Omental fat pad (tissue), 4 donors: Measurements from ENCODE around the gene SIAE. TPM values are rescaled to one million over a fixed set of nuclear protein-coding genes. Genes with fewer than 3 reads are reported as not detected.

ENCODE experiments used
- ATAC-seq: fragments of 150-250 bp; one replicate; pipeline ENCODE4 v1.9.1; 2016; ENCODE audit warnings: mild to moderate bottlenecking, moderate library complexity; ENCODE audit not compliant: low FRiP score
- DNase-seq: peaks from one replicate; pipeline ENCODE4 v3.0.0-alpha.2; 2019; ENCODE audit warnings: low spot score
- CTCF ChIP-seq, 3 donors: fragments of 450-650 bp; IDR thresholded peaks; one replicate each; pipeline ENCODE4 v1.5.1; 2016 to 2017; ENCODE audit warnings: antibody characterized with exemption in 3 of 3, mild to moderate bottlenecking in 3 of 3, moderate library complexity in 2 of 3
- total RNA-seq, 4 donors: library from RNA; depleted of rRNA; stranded (reverse); fragments of >200 nt; gene quantifications; one replicate each; pipeline ENCODE4 v1.1.0, GENCODE V29; 2016

SIAE gene
- total RNA-seq, 4 donors from 2014 or later: 14.7 to 24.9 (median 20.0) TPM

DNA sequence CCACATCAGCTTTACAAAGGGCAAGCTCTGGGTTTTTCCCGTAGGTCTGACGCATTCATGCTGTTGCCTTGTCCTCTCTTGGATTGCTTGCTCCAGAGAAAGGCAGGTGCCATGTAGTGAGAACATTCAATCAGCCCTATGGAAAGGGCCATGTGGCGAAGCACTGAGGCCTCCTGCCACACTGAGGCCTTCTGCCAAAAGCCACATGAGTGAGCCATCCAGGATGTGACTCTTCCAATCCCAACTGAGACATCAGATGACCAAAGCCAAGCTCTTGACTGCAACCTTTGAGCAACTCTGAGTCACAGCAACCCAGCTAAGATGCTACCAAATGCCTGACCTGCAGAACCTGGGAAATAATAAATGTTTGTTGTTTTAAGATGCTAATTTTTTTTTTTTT lies 71.3 kb downstream of the SIAE start:
- DNase-seq (no peak), ATAC-seq (no peak)
- TF ChIP-seq CTCF (IDR thresholded peaks at IDR 0.05): no peak

DNA sequence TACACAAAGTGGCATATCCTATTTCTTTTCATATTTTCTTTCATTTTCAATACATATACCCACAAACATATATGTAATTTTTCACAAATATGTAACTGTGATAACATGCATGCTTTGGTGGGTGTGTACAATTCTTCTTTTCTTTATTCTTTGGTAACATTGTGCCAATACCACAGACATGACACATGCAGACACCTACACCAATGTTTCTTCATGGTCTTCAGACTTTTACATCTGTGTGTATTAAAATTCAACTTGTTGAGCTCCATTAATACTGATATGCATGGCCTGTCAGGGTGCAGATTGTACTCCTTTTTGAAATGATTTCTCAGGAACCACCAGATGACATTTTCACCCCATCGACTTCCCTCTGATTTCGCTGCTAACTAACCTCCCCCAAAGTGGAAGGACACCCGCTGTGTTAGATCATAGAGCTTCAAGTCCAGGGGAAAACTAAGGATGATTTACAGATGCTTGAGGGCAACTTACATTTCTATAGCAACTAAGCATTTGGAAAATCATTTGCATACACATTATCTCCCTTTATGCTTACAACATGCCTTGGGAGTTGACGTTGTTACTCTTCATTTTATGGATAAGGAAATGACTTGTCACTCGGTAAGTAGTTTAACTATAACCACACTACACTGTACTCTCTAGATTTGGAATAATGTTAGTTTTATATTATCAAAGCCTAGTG lies 72.8 kb downstream of the SIAE start:
- no peak for DNase-seq
- no peak for TF ChIP-seq CTCF (IDR thresholded peaks at IDR 0.05)
- ATAC-seq: no peak

DNA sequence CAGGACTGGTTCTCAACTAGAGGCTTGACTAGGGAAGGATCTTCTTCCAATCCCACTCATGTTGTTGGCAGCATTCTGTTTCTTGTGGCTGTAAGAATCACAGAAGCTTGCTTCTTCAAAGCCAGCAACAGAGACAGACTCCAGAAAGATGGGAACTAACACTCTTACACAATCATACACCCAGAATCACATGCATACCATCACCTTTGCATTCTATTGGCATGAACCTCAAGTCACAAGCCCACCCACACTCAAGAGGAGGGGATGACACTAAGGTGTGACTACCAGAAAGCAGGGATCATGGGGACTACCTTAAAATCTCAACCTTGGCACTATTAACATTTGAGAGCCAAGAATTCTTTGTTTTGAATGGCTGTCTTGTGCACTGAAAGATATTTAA lies 75.9 kb downstream of the SIAE start:
- DNase-seq: no peak
- no peak for ATAC-seq
- no peak for TF ChIP-seq CTCF (IDR thresholded peaks at IDR 0.05)

- DNase-seq (no peak), ATAC-seq (no peak)
- no peak for TF ChIP-seq CTCF (IDR thresholded peaks at IDR 0.05)
These were observed 78.2 kb downstream of the SIAE start for GRCh38 chr11:124595302-124595701.

DNA sequence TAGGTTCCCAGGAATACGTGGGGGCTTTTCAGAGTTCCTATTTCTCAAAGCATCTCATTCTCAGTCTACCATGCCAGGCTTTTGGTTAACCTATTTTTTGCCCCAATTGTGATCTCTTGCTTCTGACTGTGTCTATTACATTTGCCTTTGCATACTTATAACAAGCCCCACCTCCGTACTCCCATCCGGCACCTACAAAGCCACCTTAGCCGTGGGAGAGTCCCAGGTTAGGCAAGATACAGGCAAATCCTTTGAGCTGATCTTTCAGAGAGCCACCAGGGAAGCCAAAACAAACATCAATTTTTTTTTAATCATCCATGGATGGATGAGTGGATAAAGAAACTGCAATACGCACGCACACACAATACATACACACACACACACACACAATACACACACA lies 80.9 kb downstream of the SIAE start:
- TF ChIP-seq CTCF (IDR thresholded peaks at IDR 0.05): no peak
- ATAC-seq (no peak), DNase-seq (no peak)

DNA sequence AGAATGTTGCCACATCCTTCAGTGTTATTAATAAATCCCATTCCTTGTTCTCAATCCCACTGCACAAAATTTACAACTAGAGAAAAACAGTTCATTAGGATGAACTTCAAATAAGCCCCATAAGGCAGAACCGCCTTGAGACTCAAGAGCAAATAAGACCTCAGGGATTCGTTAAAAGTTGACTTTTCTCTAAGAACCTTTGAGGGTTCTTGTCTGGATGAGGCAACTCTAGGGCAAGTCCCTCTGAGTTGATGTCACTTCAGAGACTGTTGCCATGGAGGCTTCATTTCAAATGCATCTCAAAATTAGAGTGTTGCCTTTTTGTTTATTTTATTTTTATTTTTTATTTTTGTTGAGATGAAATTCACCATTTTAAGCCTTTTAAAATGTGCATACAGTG lies 82.1 kb downstream of the SIAE start:
- no peak for ATAC-seq
- no peak for DNase-seq
- TF ChIP-seq CTCF (IDR thresholded peaks at IDR 0.05): no peak

DNA sequence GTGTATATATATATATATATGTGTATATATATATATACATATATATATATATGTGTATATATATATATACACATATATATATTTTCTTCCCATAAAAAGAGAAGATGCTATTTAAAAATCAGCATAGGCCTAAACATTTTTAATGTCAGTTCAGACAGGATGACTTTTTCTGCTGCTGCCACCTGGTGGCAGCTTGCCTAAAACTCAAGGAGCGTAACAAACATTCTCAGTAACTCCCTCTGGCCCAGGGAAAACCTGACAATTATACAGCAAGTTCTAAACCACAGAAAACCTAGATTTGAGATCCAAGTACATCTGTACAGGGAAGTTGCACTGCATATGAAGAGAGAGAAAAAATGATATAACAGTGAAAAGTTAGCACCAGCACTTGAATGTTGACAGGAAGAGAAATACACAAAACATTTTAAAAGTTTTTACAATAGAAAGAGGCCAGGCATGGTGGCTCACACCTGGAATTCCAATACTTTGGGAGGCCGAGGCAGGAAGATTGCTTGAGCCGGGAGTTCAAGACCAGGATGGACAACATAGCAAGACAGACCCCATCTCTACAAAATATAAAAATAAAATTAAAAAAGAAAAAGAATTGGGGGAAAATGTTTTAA lies 87.2 kb downstream of the SIAE start:
- ATAC-seq (no peak), DNase-seq (no peak)
- peak in 1 of 3 donors; percentile 25 for TF ChIP-seq CTCF (IDR thresholded peaks at IDR 0.05)
